PC-9 (cell line): Measurements from ENCODE around the gene KRT3.

Experiments
- EZH2 ChIP-seq: fragments of 200-600 bp; sonication (generic); IDR thresholded peaks from 2 replicates; pipeline ENCODE4 v1.8.0; 2017; ENCODE audit warnings: antibody characterized with exemption, low read depth
- TF ChIP-seq, protein P1 (sequence below): fragments of 200-600 bp; sonication (generic); conservative IDR thresholded peaks from 2 replicates; pipeline ENCODE4 v1.6.1; 2017; ENCODE audit warnings: mixed run types, antibody characterized with exemption, mild to moderate bottlenecking, moderate library complexity

DNA sequence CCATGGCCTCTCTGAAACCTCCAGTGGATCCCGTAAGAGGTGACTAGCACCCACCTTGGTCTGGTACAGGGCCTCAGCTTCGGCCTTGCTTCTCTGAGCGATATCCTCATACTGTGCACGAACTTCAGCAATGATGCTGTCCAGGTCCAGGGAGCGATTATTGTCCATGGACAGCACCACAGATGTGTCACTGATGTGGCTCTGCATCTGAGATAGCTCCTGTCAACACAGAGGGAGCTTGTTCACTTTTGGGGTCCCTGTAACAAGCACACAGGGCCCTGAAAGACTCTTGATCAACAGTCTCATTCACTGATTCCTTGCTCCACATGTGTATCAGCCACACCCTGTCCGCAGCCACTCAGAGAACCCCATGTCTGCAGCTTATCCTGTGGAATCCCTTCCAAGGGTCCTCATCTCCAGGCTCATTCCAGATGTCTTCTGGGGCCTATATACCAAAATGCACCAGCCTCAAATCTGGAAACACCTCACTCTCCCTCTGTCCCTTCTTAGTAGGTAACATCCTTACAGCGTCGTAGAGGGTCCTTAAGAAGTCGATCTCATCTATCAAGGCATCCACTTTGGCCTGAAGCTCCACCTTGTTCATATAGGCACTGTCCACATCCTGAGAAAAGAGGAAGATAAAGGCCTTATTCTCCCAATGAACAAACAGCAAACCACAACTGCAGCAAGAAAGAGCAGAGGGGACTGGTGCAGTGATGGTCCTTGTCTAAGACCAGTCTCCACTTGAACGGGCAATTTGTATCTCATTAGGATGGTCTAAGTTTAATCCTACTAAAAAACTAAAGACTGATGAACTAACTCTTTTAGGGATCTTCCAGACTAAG, 3.5 kb downstream of the KRT3 start:
- TF ChIP-seq, protein P1, sequence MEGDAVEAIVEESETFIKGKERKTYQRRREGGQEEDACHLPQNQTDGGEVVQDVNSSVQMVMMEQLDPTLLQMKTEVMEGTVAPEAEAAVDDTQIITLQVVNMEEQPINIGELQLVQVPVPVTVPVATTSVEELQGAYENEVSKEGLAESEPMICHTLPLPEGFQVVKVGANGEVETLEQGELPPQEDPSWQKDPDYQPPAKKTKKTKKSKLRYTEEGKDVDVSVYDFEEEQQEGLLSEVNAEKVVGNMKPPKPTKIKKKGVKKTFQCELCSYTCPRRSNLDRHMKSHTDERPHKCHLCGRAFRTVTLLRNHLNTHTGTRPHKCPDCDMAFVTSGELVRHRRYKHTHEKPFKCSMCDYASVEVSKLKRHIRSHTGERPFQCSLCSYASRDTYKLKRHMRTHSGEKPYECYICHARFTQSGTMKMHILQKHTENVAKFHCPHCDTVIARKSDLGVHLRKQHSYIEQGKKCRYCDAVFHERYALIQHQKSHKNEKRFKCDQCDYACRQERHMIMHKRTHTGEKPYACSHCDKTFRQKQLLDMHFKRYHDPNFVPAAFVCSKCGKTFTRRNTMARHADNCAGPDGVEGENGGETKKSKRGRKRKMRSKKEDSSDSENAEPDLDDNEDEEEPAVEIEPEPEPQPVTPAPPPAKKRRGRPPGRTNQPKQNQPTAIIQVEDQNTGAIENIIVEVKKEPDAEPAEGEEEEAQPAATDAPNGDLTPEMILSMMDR = no peak
- no peak for TF ChIP-seq EZH2
